K562 (cell line): ENCODE measurements around the gene TTC21A. TPM values are rescaled to one million over a fixed set of nuclear protein-coding genes. Genes with fewer than 3 reads are reported as not detected.
A peak's percentile ranks its signal among the peaks of the same experiment; 100 is the strongest.

Experiments used
- ATAC-seq: fragments of 200-7000 bp; cut with Tn5 transposase; 3 replicates; pipeline ENCODE4 v1.9.1; 2020; ENCODE audit warnings: moderate library complexity
- BruUV-seq: library from RNA; stranded (reverse); fragments of 400-500 nt; replicated peaks from 2 replicates; lab custom pipeline; 2021; lab: Mats Ljungman, UMichigan
- CTCF ChIA-PET: fragments of 300-600 bp; formaldehyde crosslinking; extraction: SDS; loops from one replicate; lab custom pipeline; 2021; ENCODE audit warnings: low intra/inter-chr PET ratio; lab: Yijun Ruan, JAX
- POLR2A ChIA-PET: fragments of 300-600, 350-650 bp; sonication (Branson Sonifier 250); formaldehyde crosslinking; extraction: SDS; loops from one replicate; lab custom pipeline; 2021; ENCODE audit warnings: antibody characterized with exemption, inconsistent platforms; lab: Yijun Ruan, JAX
- DNase-seq, 4 experiments: peaks; one replicate each; pipeline versions ENCODE4 v3.0.0 to v3.0.0-alpha.2; 2011 to 2018; ENCODE audit warnings: low spot score in 3 of 4, mixed read lengths in 3 of 4; ENCODE audit errors: extremely low read depth in 1 of 4
- FAIRE-seq: peaks from 2 replicates; lab custom pipeline; 2011; peaks lifted over from hg19 to GRCh38; lab: Jason Lieb, UNC
- H2AFZ ChIP-seq: 2 replicates; pipeline ENCODE4 v1.6.0; 2011; ENCODE audit warnings: low read depth, low read length, control low read depth, inconsistent platforms
- H3K27ac ChIP-seq: fragments of 200-600 bp; 3 replicates; pipeline ENCODE4 v1.8.0; 2011; ENCODE audit warnings: low read depth, mild to moderate bottlenecking, control low read depth, inconsistent platforms, low read length, moderate library complexity, mixed read lengths; ENCODE audit errors: extremely low read depth
- H3K27me3 ChIP-seq, 2 experiments: fragments of 300-600 bp in 1 of 2; 2 replicates in 1 of 2; 3 replicates in 1 of 2; pipeline versions ENCODE4 v1.6.0 to v1.8.0; 2011; ENCODE audit warnings: inconsistent platforms in 2 of 2, low read length in 2 of 2, mild to moderate bottlenecking in 1 of 2, mixed read lengths in 1 of 2, moderate library complexity in 1 of 2; ENCODE audit not compliant: control insufficient read depth in 2 of 2, insufficient read depth in 2 of 2
- H3K36me3 ChIP-seq: fragments of 300-600 bp; 3 replicates; pipeline ENCODE4 v1.8.0; 2011; ENCODE audit warnings: mild to moderate bottlenecking, low read length, inconsistent platforms; ENCODE audit not compliant: control insufficient read depth, insufficient read depth
- H3K4me1 ChIP-seq, 2 experiments: fragments of 200-600 bp in 1 of 2; replicated peaks in 1 of 2; 2 replicates in 1 of 2; 3 replicates in 1 of 2; pipeline versions ENCODE4 v1.5.1 to v1.8.0; 2011; ENCODE audit warnings: inconsistent platforms in 2 of 2, low read length in 2 of 2, mild to moderate bottlenecking in 1 of 2, mixed read lengths in 1 of 2, moderate library complexity in 1 of 2; ENCODE audit not compliant: control insufficient read depth in 2 of 2, insufficient read depth in 2 of 2
- H3K4me2 ChIP-seq: 2 replicates; pipeline ENCODE4 v1.6.1; 2011; ENCODE audit warnings: low read length, control low read depth, inconsistent platforms, mixed read lengths; ENCODE audit not compliant: insufficient read depth
- H3K4me3 ChIP-seq: fragments of 200-600 bp; sonication (generic), shearing (Covaris generic); 2 replicates; pipeline ENCODE4 v1.5.1; 2016; ENCODE audit warnings: control low read depth, inconsistent platforms
- H3K79me2 ChIP-seq: fragments of 200-600 bp; 3 replicates; pipeline ENCODE4 v1.8.0; 2011; ENCODE audit warnings: low read length, inconsistent platforms; ENCODE audit not compliant: control insufficient read depth, insufficient read depth
- H3K9ac ChIP-seq, 2 experiments: 2 replicates each; pipeline versions ENCODE4 v1.6.0 to v1.6.1; 2011; ENCODE audit warnings: low read depth in 2 of 2, low read length in 2 of 2, control low read depth in 1 of 2, inconsistent platforms in 1 of 2, mild to moderate bottlenecking in 1 of 2, mixed read lengths in 1 of 2; ENCODE audit not compliant: insufficient read depth in 1 of 2
- H3K9me1 ChIP-seq: one replicate; pipeline ENCODE4 v1.6.0; 2011; ENCODE audit warnings: inconsistent platforms, mild to moderate bottlenecking, low read length, moderate library complexity; ENCODE audit not compliant: control insufficient read depth, insufficient read depth
- H3K9me3 ChIP-seq: replicated peaks from 2 replicates; pipeline ENCODE4 v1.5.1; 2011; ENCODE audit warnings: low read depth, low read length, inconsistent platforms; ENCODE audit not compliant: control insufficient read depth, insufficient read depth
- H4K20me1 ChIP-seq: replicated peaks from 2 replicates; pipeline ENCODE4 v1.6.1; 2011; ENCODE audit warnings: low read length, inconsistent platforms, mixed read lengths; ENCODE audit not compliant: control insufficient read depth, insufficient read depth
- ATF6 ChIP-seq: sonication (generic); formaldehyde crosslinking; IDR thresholded peaks from 2 replicates; pipeline ENCODE4 v1.4.0; 2020; ENCODE audit warnings: mild to moderate bottlenecking, missing genetic modification reagents
- BRD9 ChIP-seq: fragments of 450-650 bp; IDR thresholded peaks from 2 replicates; pipeline ENCODE4 v1.6.1; 2018; ENCODE audit warnings: low read depth; ENCODE audit not compliant: partially characterized antibody
- CGGBP1 ChIP-seq: fragments of 250-450 bp; sonication (Bioruptor Pico); IDR thresholded peaks from 2 replicates; pipeline ENCODE4 v1.9.0; 2021; ENCODE audit warnings: mild to moderate bottlenecking
- CXXC5 ChIP-seq: fragments of 250-450 bp; sonication (Bioruptor Pico); IDR thresholded peaks from 2 replicates; pipeline ENCODE4 v1.8.0; 2022; ENCODE audit warnings: inconsistent platforms, mild to moderate bottlenecking, moderate library complexity
- HES1 ChIP-seq: fragments of 450-650 bp; IDR thresholded peaks from 2 replicates; pipeline ENCODE4 v1.6.1; 2016; ENCODE audit warnings: low read depth, mild to moderate bottlenecking, moderate library complexity
- HNRNPH1 ChIP-seq: fragments of 200-400 bp; formaldehyde crosslinking; optimal IDR thresholded peaks from 2 replicates; pipeline ENCODE3; 2017; ENCODE audit warnings: low read depth, mild to moderate bottlenecking, low read length, moderate library complexity
- MAFF ChIP-seq: IDR thresholded peaks from 2 replicates; pipeline ENCODE4 v1.6.1; 2012; ENCODE audit warnings: low read length, improper control_type of control experiment
- SMAD4 ChIP-seq: fragments of 250-450 bp; sonication (Bioruptor Pico); conservative IDR thresholded peaks from 2 replicates; pipeline ENCODE4 v1.8.0; 2021; ENCODE audit warnings: inconsistent platforms, mild to moderate bottlenecking, moderate library complexity
- ZBTB43 ChIP-seq: sonication (generic); formaldehyde crosslinking; IDR thresholded peaks from 2 replicates; pipeline ENCODE4 v1.8.0; 2023; ENCODE audit warnings: mild to moderate bottlenecking, missing genetic modification reagents
- ZKSCAN3 ChIP-seq: fragments of 250-450 bp; sonication (Bioruptor Pico); IDR thresholded peaks from 2 replicates; pipeline ENCODE4 v1.4.0; 2020
- ZNF12 ChIP-seq: sonication (generic); formaldehyde crosslinking; IDR thresholded peaks from 2 replicates; pipeline ENCODE4 v1.4.0; 2020; ENCODE audit warnings: mild to moderate bottlenecking, missing genetic modification reagents
- ZNF140 ChIP-seq: fragments of 250-450 bp; sonication (Bioruptor Pico); IDR thresholded peaks from 2 replicates; pipeline ENCODE4 v1.8.0; 2021; ENCODE audit warnings: moderate library complexity, mild to moderate bottlenecking, inconsistent platforms
- ZNF3 ChIP-seq: fragments of 250-450 bp; sonication (Bioruptor Pico); IDR thresholded peaks from 2 replicates; pipeline ENCODE4 v1.5.0; 2021; ENCODE audit warnings: mild to moderate bottlenecking, moderate library complexity
- ZNF436 ChIP-seq: fragments of 250-450, 450-650 bp; sonication (Bioruptor Pico); formaldehyde crosslinking; IDR thresholded peaks from 2 replicates; pipeline ENCODE4 v1.7.0; 2020; ENCODE audit warnings: mild to moderate bottlenecking
- ZNF584 ChIP-seq: fragments of 200-800 bp; sonication (Bioruptor generic); IDR thresholded peaks from 2 replicates; pipeline ENCODE4 v1.6.1; 2016; ENCODE audit warnings: low read depth, mild to moderate bottlenecking, missing genetic modification characterization, missing compliant biosample characterization
- WGBS: fragments of 100-300 bp; shearing (Covaris generic); methylation state at CpG from one replicate; pipeline ENCODE4 v1.1.6; 2016; ENCODE audit warnings: low coverage, mixed read lengths; ENCODE audit not compliant: insufficient coverage; ENCODE audit errors: missing lambda C conversion rate; 5-methylcytosine and 5-hydroxymethylcytosine counted together
- in situ Hi-C: fragments of 300-500 bp; cut with MboI; formaldehyde crosslinking; loops from 4 replicates; pipeline ENCODE4 v1.15.0; 2018; ENCODE audit warnings: inconsistent platforms, mixed read lengths
- intact Hi-C: fragments of 100-400 bp; cut with micrococcal nuclease; formaldehyde crosslinking; loops from 2 replicates; pipeline ENCODE4 v1.14.2; 2022
- polyA plus RNA-seq, 8 experiments: library from polyadenylated mRNA; depleted of rRNA in 4 of 8; stranded (reverse) in 5 of 8; unstranded in 3 of 8; fragments of >200 nt; fragmentation: Nextera tagmentation in 2 of 8; fragmentation: Illumina TruSeq in 1 of 8; extraction: Ambion mirVana in 2 of 8; extraction: Trizol in 1 of 8; gene quantifications; 2 replicates each; pipeline versions ENCODE4 v1.2.1 to v1.2.3, GENCODE V29; 2011 to 2014; ENCODE audit warnings: inconsistent platforms in 1 of 8, missing spikeins in 1 of 8
- total RNA-seq, 7 experiments: library from RNA; depleted of rRNA in 6 of 7; stranded (reverse); fragments of >200 nt in 6 of 7; fragmentation: Illumina TruSeq in 2 of 7; extraction: Trizol in 2 of 7; gene quantifications; 2 replicates each; pipeline versions ENCODE4 v1.2.1 to v1.2.3, GENCODE V29; 2011 to 2021; ENCODE audit warnings: low replicate concordance in 1 of 7

The TTC21A gene
- total and polyA plus RNA-seq, 9 of the 15 experiments (the other 6 are each of a cell fraction or from before 2014, with no cell fraction given), result 0.22 to 1.4 (median 0.70) TPM

- ATAC-seq, result no peak
- no peak overlapping the region for H2AFZ ChIP-seq
- no peak overlapping the region for H3K4me3 ChIP-seq
- intact Hi-C loops, result no loop called here
- no peaks in the 10 kb centered on the region for H3K9me1 ChIP-seq
- TF ChIP-seq ZBTB43 (CRISPR knock-in tag) (no peak), CGGBP1 (CRISPR knock-in tag) (no peak), ZNF12 (no peak), HES1 (no peak), SMAD4 (no peak), ATF6 (CRISPR knock-in tag) (no peak), ZKSCAN3 (CRISPR knock-in tag) (no peak), CXXC5 (CRISPR knock-in tag) (no peak), HNRNPH1 (no peak), BRD9 (no peak), ZNF584 (CRISPR knock-in tag) (no peak), ZNF436 (no peak), ZNF140 (CRISPR knock-in tag) (no peak), ZNF3 (CRISPR knock-in tag) (no peak), MAFF (no peak)
- TF ChIP-seq, all 486 proteins: peak for 0
- in situ Hi-C loops, result no loop called here
- FAIRE-seq, result no peak
- Histone ChIP-seq H3K4me2 (no peak overlapping the region), H3K9ac (peak overlapping the region in 1 of 2 experiments; percentile 33; a peak in 1 of 4 replicates), H3K36me3 (no peaks in the 10 kb centered on the region), H3K27ac (no peak overlapping the region), H3K79me2 (no peaks in the 10 kb centered on the region), H4K20me1 (no peaks in the 10 kb centered on the region), H3K27me3 (peaks cover 0 to 9% of the 10 kb centered on the region in 2 experiments; a peak in 1 of 5 replicates), H3K9me3 (no peaks in the 10 kb centered on the region), H3K4me1 (peaks cover 0 to 13% of the 10 kb centered on the region in 2 experiments; a peak in 2 of 5 replicates)
- CTCF ChIA-PET, result no interaction called here
- DNase-seq, result no peak
- no TSS peak for BruUV-seq
- WGBS, result 19% methylated on average over 1 of the region's 1 CpG
- POLR2A ChIA-PET, result interaction anchor here (0.6 to 1.8 kb wide), 3 partner anchors 8 to 225 kb away, joined by 3 to 7 read pairs (median 5); no protein-coding TSS in a partner anchor
Observed at GRCh38 chr3:39133093-39133490, 25.6 kb downstream of the TTC21A start.
